Right atrium auricular region (tissue), 2 donors: ENCODE data around the gene TMOD2. TPM values are rescaled to one million over a fixed set of nuclear protein-coding genes. Genes with fewer than 3 reads are reported as not detected.
A peak's percentile ranks its signal among the peaks of the same experiment; 100 is the strongest.

ENCODE experiments used
- DNase-seq: peaks from one replicate; pipeline ENCODE4 v3.0.0-alpha.2; 2019; ENCODE audit warnings: low spot score
- H3K27ac ChIP-seq, 2 donors: fragments of 200-600 bp; sonication (generic); 1 replicate in 1 of 2; 2 replicates in 1 of 2; pipeline ENCODE4 v1.5.1; 2016 to 2019
- H3K27me3 ChIP-seq, 2 donors: fragments of 200-600 bp; sonication (generic); one replicate each; pipeline versions ENCODE4 v1.5.1 to v1.6.0; 2017 to 2019
- H3K36me3 ChIP-seq: fragments of 200-600 bp; sonication (generic); one replicate; pipeline ENCODE4 v1.5.1; 2016
- H3K4me1 ChIP-seq, 2 donors: fragments of 200-600 bp; sonication (generic); one replicate each; pipeline versions ENCODE4 v1.5.1 to v1.6.0; 2017 to 2019
- H3K4me3 ChIP-seq, 2 donors: fragments of 200-600 bp; sonication (generic); 1 replicate in 1 of 2; 2 replicates in 1 of 2; pipeline ENCODE4 v1.5.1; 2017 to 2019; ENCODE audit warnings: mild to moderate bottlenecking in 1 of 2, moderate library complexity in 1 of 2
- H3K9me3 ChIP-seq, 2 donors: fragments of 200-600 bp; sonication (generic); one replicate each; pipeline ENCODE4 v1.5.1; 2019
- total RNA-seq, 2 donors: library from RNA; depleted of rRNA; stranded (reverse); fragments of >200 nt; gene quantifications; one replicate each; pipeline ENCODE4 v1.1.0, GENCODE V29; 2016
- TF ChIP-seq, protein P1 (sequence below), 2 donors: fragments of 200-600 bp; sonication (generic); IDR thresholded peaks; one replicate each; pipeline ENCODE4 v1.5.1; 2019; ENCODE audit warnings: antibody characterized with exemption in 2 of 2

TMOD2 gene
- total RNA-seq, 2 donors from 2014 or later: 5.4 to 7.0 TPM

- H3K27me3 ChIP-seq: no peaks in the 10 kb centered on the region
- H3K4me3 ChIP-seq: no peak overlapping the region
- H3K27ac ChIP-seq: no peak overlapping the region
- peaks cover 0 to 18% of the 10 kb centered on the region in 2 donors for H3K4me1 ChIP-seq
- H3K9me3 ChIP-seq: no peaks in the 10 kb centered on the region
- DNase-seq: peak; percentile 70
- peaks cover under 1% of the 10 kb centered on the region for H3K36me3 ChIP-seq
- TF ChIP-seq, protein P1, sequence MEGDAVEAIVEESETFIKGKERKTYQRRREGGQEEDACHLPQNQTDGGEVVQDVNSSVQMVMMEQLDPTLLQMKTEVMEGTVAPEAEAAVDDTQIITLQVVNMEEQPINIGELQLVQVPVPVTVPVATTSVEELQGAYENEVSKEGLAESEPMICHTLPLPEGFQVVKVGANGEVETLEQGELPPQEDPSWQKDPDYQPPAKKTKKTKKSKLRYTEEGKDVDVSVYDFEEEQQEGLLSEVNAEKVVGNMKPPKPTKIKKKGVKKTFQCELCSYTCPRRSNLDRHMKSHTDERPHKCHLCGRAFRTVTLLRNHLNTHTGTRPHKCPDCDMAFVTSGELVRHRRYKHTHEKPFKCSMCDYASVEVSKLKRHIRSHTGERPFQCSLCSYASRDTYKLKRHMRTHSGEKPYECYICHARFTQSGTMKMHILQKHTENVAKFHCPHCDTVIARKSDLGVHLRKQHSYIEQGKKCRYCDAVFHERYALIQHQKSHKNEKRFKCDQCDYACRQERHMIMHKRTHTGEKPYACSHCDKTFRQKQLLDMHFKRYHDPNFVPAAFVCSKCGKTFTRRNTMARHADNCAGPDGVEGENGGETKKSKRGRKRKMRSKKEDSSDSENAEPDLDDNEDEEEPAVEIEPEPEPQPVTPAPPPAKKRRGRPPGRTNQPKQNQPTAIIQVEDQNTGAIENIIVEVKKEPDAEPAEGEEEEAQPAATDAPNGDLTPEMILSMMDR (IDR thresholded peaks at IDR 0.05): no peak
Observed at GRCh38 chr15:51793521-51794305, 42.3 kb downstream of the TMOD2 start.

DNA sequence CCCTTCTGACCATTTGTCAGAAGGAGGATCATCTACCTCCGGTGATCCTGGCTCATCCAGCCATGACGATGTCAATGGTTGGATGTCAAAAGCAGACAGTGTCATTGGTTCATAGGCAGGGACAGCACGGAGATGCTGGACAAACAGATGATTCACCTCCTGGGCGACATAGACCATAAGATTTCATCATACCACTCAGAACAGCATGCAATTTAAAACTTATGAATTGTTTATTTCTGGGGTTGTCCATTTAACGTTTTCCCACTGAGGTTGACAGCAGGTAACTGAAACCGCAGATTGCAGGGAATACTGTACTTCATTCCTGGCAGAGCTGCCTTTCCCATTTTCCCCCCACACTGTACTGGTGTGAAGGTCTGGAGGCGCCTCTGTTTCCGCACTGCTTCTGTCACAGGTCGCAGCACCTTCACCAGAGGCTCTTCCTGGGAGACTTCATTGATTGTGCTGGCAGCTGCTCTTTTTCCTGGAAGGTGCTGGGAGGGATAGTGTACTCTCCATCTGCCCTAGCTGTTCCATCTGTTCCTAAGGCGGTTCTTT lies 45.5 kb downstream of the TMOD2 start:
- TF ChIP-seq, protein P1 (IDR thresholded peaks at IDR 0.05): no peak
- H3K9me3 ChIP-seq: no peaks in the 10 kb centered on the region
- H3K27ac ChIP-seq: no peak overlapping the region
- H3K4me3 ChIP-seq: no peak overlapping the region
- H3K4me1 ChIP-seq: peaks cover 0 to 20% of the 10 kb centered on the region in 2 donors
- no peak for DNase-seq
- H3K36me3 ChIP-seq: peaks cover 5% of the 10 kb centered on the region
- H3K27me3 ChIP-seq: no peaks in the 10 kb centered on the region

GRCh38 chr15:51798281-51798680 lies 46.9 kb downstream of the TMOD2 start:
- Histone ChIP-seq H3K27ac (no peak overlapping the region), H3K27me3 (no peaks in the 10 kb centered on the region), H3K36me3 (peaks cover 5% of the 10 kb centered on the region), H3K4me3 (no peak overlapping the region), H3K9me3 (no peaks in the 10 kb centered on the region), H3K4me1 (peaks cover 0 to 13% of the 10 kb centered on the region in 2 donors)
- DNase-seq: no peak
- TF ChIP-seq, protein P1 (IDR thresholded peaks at IDR 0.05): no peak

- no peaks in the 10 kb centered on the region for H3K27me3 ChIP-seq
- H3K9me3 ChIP-seq: no peaks in the 10 kb centered on the region
- peaks cover 5% of the 10 kb centered on the region for H3K36me3 ChIP-seq
- peaks cover 0 to 6% of the 10 kb centered on the region in 2 donors for H3K4me1 ChIP-seq
- TF ChIP-seq, protein P1 (IDR thresholded peaks at IDR 0.05): no peak
- H3K27ac ChIP-seq: no peak overlapping the region
- no peak overlapping the region for H3K4me3 ChIP-seq
- DNase-seq: no peak
Observed at GRCh38 chr15:51799282-51800252, 48.2 kb downstream of the TMOD2 start.

- Histone ChIP-seq H3K36me3 (peaks cover 10% of the 10 kb centered on the region), H3K4me3 (no peak overlapping the region), H3K27me3 (no peaks in the 10 kb centered on the region), H3K27ac (no peak overlapping the region), H3K4me1 (peaks cover 0 to 6% of the 10 kb centered on the region in 2 donors), H3K9me3 (no peaks in the 10 kb centered on the region)
- TF ChIP-seq, protein P1 (IDR thresholded peaks at IDR 0.05): peak in 1 of 2 donors; percentile 64
- DNase-seq: no peak
Observed at GRCh38 chr15:51801391-51801835, 50.0 kb downstream of the TMOD2 start.
